ENCODE results near the gene RTCA. TPM values are rescaled to one million over a fixed set of nuclear protein-coding genes. Genes with fewer than 3 reads are reported as not detected.

The RTCA gene
- total RNA-seq, 1 experiment from 2014 or later = 33.6 TPM

DNA sequence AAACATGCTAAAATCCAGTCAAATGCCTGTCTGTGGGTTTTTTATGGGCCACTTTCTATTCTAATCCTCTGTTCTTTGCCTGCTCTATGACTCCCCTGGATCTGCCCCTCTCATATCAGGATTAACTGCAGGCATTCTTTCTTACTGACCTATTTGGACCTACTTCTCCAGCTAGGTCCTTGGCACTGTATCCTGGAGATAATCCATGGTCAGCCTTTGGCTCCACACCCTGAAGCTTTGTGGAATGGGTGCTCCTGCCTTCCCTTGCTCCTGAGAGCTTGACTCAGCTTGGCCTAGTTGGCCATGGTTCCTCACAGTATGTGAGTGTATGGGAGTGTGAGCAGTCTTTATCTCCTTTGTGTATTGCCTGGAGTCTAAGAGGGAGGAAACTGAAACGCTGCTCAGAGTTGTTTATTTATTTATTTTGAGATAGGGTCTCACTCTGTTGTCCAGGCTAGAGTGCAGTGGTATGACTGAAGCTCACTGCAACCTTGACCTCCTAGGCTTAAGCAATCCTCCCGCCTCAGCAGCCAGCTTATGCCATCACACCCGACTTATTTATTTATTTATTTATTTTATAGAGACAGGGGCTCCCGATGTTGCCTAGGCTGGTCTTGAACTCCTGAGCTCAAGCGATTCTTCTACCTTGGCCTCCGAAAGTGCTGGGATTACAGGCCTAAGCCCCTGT lies 57.5 kb downstream of the RTCA start:
- no peaks in the 10 kb centered on the region for H3K9me3 ChIP-seq (ENCODE audit: control insufficient read depth, low read depth, low read length)
- H2BK20ac ChIP-seq (ENCODE audit: low read depth, low read length, poor library complexity, severe bottlenecking) = peak overlapping the region; percentile 93
- no peak overlapping the region for H4K91ac ChIP-seq (ENCODE audit: insufficient read length, low read depth, low read length)
- no peak overlapping the region for H2BK5ac ChIP-seq (ENCODE audit: insufficient read length, low read length)
- peaks cover 9 to 17% of the 10 kb centered on the region in 2 experiments for H3K9me3 Mint-ChIP-seq
- H3K79me1 ChIP-seq (ENCODE audit: insufficient read depth, low read depth, low read length, poor library complexity, severe bottlenecking) = no peaks in the 10 kb centered on the region
- no peak overlapping the region for H3K18ac ChIP-seq (ENCODE audit: insufficient read length, low read depth, low read length)
- peaks cover 21 to 27% of the 10 kb centered on the region in 2 experiments for H3K4me1 Mint-ChIP-seq
- peaks cover 6% of the 10 kb centered on the region for H3K4me1 ChIP-seq (ENCODE audit: insufficient read depth, low read length)
- H3K4me2 ChIP-seq (ENCODE audit: insufficient read depth, insufficient read length, low read length) = no peak overlapping the region
- H2BK15ac ChIP-seq (ENCODE audit: low read depth, low read length) = no peak overlapping the region
- H2BK12ac ChIP-seq (ENCODE audit: insufficient read length, low read depth, low read length) = no peak overlapping the region
- peak overlapping the region; percentile 45 for H3T11ph ChIP-seq (ENCODE audit: low read length)
- H4K5ac ChIP-seq (ENCODE audit: insufficient read length, low read depth, low read length) = no peak overlapping the region
- H3K36me3 Mint-ChIP-seq (ENCODE audit: insufficient read depth in 1 of 3, low read depth in 3 of 3) = peaks cover 4 to 13% (median 8%) of the 10 kb centered on the region in 3 experiments
- no peaks in the 10 kb centered on the region for H3K79me2 ChIP-seq (ENCODE audit: insufficient read depth, low read length)
- H3K23me2 ChIP-seq (ENCODE audit: insufficient read length, low read depth, low read length, poor library complexity, severe bottlenecking) = no peaks in the 10 kb centered on the region
- H3K23ac ChIP-seq (ENCODE audit: insufficient read length, low read depth, low read length) = no peak overlapping the region
- H3K14ac ChIP-seq (ENCODE audit: insufficient read depth, low read length) = no peak overlapping the region
- no peak overlapping the region for H2AFZ ChIP-seq (ENCODE audit: low read length)
- H4K20me1 ChIP-seq (ENCODE audit: control insufficient read depth, insufficient read depth, insufficient read length) = no peaks in the 10 kb centered on the region
- H2AK5ac ChIP-seq (ENCODE audit: insufficient read length, low read length) = no peak overlapping the region
- no peak overlapping the region for H3K27ac ChIP-seq (ENCODE audit: insufficient read length, low read depth, low read length)
- H3K4me3 Mint-ChIP-seq = no peak overlapping the region
- no peaks in the 10 kb centered on the region for H3K27me3 ChIP-seq (ENCODE audit: insufficient read depth, low read length)
- no peak for TF ChIP-seq CTCF (conservative IDR thresholded peaks at IDR 0.05)
- no peak overlapping the region for H3K56ac ChIP-seq (ENCODE audit: insufficient read length, low read depth, low read length)
- DNase-seq = no peak
- H2BK120ac ChIP-seq (ENCODE audit: low read depth, low read length, poor library complexity, severe bottlenecking) = no peak overlapping the region
- no CpG with 5 or more reads among the region's 6 CpGs for WGBS (ENCODE audit: extremely low coverage, insufficient read length, low lambda C conversion rate)
- H3K27ac Mint-ChIP-seq = peak overlapping the region in 2 of 3 experiments; percentile 29 to 36; a peak in 3 of 7 replicates
- no peak overlapping the region for H3K9ac ChIP-seq (ENCODE audit: extremely low read depth, insufficient read length, low read length)
- H3K27me3 Mint-ChIP-seq (ENCODE audit: low read depth) = no peaks in the 10 kb centered on the region; the same call in 1 of the 2 replicates
- H3K4ac ChIP-seq (ENCODE audit: low read depth, low read length) = no peak overlapping the region
- no peak overlapping the region for H4K8ac ChIP-seq (replicated peaks; ENCODE audit: insufficient read length, low read depth, low read length)
